Spinal cord (tissue), 10 donors: ENCODE data around the gene DYRK3. TPM values are rescaled to one million over a fixed set of nuclear protein-coding genes. Genes with fewer than 3 reads are reported as not detected.
"Not testable (repeated sequence)": the region's sequence is repeated elsewhere in the genome, so short reads cannot be mapped to it uniquely, and the experiment has no call there.

Experiments used
- DNase-seq, 6 donors: peaks; one replicate each; pipeline versions ENCODE4 v3.0.0 to v3.0.0-alpha.2; 2013 to 2015; ENCODE audit warnings: low spot score in 6 of 6, low read depth in 4 of 6
- H3K27ac ChIP-seq: one replicate; pipeline ENCODE4 v1.5.1; 2013; ENCODE audit warnings: low read depth, low read length, control low read depth
- H3K27me3 ChIP-seq: one replicate; pipeline ENCODE4 v1.6.1; 2013; ENCODE audit warnings: low read length; ENCODE audit not compliant: control insufficient read depth, insufficient read depth
- H3K36me3 ChIP-seq: one replicate; pipeline ENCODE4 v1.6.1; 2013; ENCODE audit warnings: low read length; ENCODE audit not compliant: control insufficient read depth, insufficient read depth
- H3K4me1 ChIP-seq: one replicate; pipeline ENCODE4 v1.6.1; 2013; ENCODE audit warnings: low read length; ENCODE audit not compliant: control insufficient read depth, insufficient read depth
- H3K4me3 ChIP-seq: one replicate; pipeline ENCODE4 v1.5.1; 2013; ENCODE audit warnings: low read depth, low read length, control low read depth
- H3K9me3 ChIP-seq: one replicate; pipeline ENCODE4 v1.6.1; 2013; ENCODE audit warnings: low read length; ENCODE audit not compliant: control insufficient read depth, insufficient read depth
- WGBS: methylation state at CpG from one replicate; pipeline ENCODE4 v1.1.5; 2013; ENCODE audit warnings: missing lambda C conversion rate; ENCODE audit not compliant: insufficient coverage; 5-methylcytosine and 5-hydroxymethylcytosine counted together
- polyA plus RNA-seq, 2 donors: library from polyadenylated mRNA; unstranded; fragments of 120-200 nt; gene quantifications; one replicate each; pipeline ENCODE4 v1.2.1, GENCODE V29; 2013; ENCODE audit not compliant: insufficient read length in 2 of 2
- total RNA-seq, 2 donors: library from RNA; depleted of rRNA in 1 of 2; stranded (reverse); fragments of 120-200 nt in 1 of 2; fragments of >200 nt in 1 of 2; gene quantifications; one replicate each; pipeline versions ENCODE4 v1.2.3 to v1.2.4, GENCODE V29; 2013 to 2014
- donor health status: healthy.

The DYRK3 gene
- total and polyA plus RNA-seq, 4 donors: 8.3 to 10.9 (median 9.9) TPM

DNA sequence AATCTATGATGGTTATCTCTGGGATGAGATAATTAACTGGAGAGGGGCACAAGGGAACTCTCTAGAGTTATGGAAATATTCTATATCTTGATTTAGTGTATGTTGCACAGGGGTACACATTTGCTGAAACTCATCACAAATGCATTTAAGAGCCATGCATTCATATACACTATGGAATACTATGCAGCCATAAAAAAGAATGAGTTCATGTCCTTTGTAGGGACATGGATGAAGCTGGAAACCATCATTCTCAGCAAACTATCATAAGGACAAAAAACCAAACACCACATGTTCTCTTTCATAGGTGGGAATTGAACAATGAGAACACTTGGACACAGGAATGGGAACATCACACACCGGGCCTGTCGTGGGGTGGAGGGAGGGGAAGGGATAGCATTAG, 8.9 kb upstream of the DYRK3 start:
- no CpG with 5 or more reads among the region's 2 CpGs for WGBS
- H3K27me3 ChIP-seq: not testable (repeated sequence)

DNA sequence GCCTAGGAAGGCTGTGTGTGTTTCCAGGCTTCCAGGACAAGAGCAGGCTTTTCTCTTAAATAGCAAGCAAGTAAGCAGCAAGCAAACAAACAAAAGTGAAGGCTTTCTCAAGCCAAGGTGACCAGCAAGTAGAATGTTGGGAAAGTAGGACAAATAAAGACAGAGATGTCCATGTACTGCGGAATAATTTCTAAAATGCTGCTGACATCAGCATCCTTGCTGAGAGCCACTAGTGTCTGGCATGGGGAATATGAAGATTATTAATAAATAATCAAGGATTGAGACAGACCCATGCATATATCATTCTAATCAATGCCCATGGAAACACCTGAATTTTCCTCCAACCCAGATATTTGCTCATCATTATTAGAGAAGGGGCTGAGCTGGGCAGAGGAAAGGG, 6.4 kb upstream of the DYRK3 start:
- Histone ChIP-seq H3K9me3 (no peaks in the 10 kb centered on the region), H3K4me3 (no peak overlapping the region), H3K36me3 (no peaks in the 10 kb centered on the region), H3K4me1 (peaks cover 5% of the 10 kb centered on the region), H3K27ac (no peak overlapping the region), H3K27me3 (no peaks in the 10 kb centered on the region)
- DNase-seq: no peak
- no CpG with 5 or more reads among the region's 1 CpG for WGBS

More for the DNA sequence above, 8.9 kb upstream of the DYRK3 start:
- not testable (repeated sequence) for H3K4me1 ChIP-seq, H3K9me3 ChIP-seq, H3K4me3 ChIP-seq, H3K36me3 ChIP-seq, DNase-seq, H3K27ac ChIP-seq

DNA sequence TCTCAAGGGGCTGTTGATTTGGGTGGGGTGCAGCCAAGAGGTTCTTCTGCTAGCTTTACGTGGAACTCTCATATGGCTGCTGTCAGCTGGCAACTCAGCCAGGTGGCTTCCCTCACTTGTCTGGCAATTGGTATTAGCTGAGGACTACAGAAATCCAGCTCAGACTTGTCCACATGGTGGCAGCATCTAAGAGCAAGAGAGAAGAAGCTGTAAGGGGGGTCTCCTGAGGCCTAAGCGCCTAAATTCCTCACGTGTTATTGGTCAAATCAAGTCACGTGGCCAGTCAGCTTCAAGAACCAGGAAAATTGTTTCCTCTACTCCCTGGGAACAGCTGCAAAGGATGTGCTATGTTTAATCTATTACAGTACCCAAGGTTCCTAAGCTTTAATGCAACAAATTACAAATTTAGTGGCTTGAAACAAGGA, 4.2 kb upstream of the DYRK3 start:
- Histone ChIP-seq H3K27me3 (no peaks in the 10 kb centered on the region), H3K4me3 (no peak overlapping the region), H3K27ac (no peak overlapping the region), H3K4me1 (peaks cover 16% of the 10 kb centered on the region), H3K9me3 (no peaks in the 10 kb centered on the region), H3K36me3 (no peaks in the 10 kb centered on the region)
- DNase-seq: peak in 3 of 6 donors; percentile 45 to 93 (median 75)
- 56% methylated on average over 3 of the region's 4 CpGs for WGBS

DNA sequence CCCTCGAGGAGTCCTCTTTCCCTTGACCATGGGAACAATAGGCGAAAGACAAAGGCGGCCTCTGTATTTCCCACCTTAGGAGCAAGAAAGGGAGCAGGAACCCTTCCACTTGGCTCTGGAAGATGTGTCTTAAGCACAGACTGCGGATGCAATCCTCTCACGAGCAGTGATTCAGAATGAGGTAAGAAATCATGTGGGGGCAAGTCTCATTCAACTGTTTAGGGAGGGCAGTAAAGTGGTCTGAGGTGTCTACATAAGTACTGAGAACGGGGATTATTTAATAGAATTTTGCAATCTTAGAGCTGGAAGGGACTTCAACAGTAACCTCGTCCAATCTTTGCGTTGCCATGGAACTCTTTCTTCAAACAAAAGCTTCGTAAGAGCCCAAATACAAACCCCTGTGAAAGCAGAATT, 1.6 kb upstream of the DYRK3 start:
- DNase-seq: peak in 2 of 6 donors; percentile 26 to 27
- Histone ChIP-seq H3K36me3 (no peaks in the 10 kb centered on the region), H3K4me3 (no peak overlapping the region), H3K4me1 (peaks cover 16% of the 10 kb centered on the region), H3K9me3 (no peaks in the 10 kb centered on the region), H3K27ac (no peak overlapping the region), H3K27me3 (no peaks in the 10 kb centered on the region)
- WGBS: 14% methylated on average over 2 of the region's 9 CpGs

DNA sequence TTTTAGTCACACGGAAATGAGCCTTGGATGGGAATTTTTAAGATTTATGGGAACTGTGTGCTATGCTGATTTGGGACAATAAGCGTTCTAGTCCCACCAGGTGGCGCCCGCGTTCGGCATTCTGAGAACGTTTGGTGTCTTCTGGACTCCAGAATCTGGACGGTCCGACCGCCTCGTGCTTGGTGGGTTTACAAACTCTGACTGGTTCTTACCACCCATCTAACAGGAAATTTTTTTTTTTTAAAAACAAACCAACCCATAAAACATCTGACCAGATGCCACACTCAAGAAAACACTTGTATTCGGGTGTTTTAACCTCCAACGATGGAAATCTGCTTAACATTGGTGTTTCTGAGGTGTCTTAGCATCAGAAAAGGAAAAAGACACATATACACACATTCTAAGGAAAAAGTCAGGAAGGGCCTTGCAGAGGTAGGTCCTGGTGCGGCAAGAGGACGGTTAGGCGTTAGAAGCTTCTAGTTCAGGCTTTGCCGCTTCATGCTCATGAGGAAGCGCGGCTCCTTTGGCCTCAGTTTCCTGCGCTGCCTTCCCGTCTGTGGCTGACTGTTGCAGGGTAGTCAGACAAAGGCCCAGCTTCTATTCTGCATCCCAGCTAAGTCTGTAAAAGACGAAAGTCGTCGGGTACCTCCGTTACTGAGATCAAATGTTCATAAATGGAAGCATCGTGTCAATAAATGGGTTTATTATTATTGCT, 814 bp upstream of the DYRK3 start:
- Histone ChIP-seq H3K27ac (peak overlapping the region; percentile 73), H3K4me1 (peaks cover 16% of the 10 kb centered on the region), H3K9me3 (no peaks in the 10 kb centered on the region), H3K36me3 (peaks cover 4% of the 10 kb centered on the region), H3K4me3 (peak overlapping the region; percentile 59), H3K27me3 (no peaks in the 10 kb centered on the region)
- peak in 5 of 6 donors; percentile 82 to 97 (median 88) for DNase-seq
- WGBS: 6% methylated on average over 20 of the region's 26 CpGs

DNA sequence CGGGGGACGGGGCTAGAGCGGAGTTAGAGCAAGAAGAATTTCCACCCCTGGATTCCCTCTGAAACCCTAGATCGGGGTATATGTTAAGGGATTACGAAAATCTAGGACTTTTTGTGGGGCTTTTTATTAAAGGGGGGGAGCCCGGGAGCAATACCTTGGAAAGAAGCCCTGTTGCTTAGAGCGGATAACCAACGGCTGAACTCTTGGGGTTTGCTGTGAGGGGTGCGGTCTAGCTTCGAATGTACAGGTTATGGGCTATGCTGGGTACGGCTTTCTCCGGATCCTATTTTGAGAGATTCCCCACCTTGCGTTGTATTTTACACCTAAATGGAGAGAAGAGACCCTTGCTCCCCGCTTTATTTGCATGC, 626 bp downstream of the DYRK3 start:
- peak overlapping the region; percentile 10 for H3K27ac ChIP-seq
- 2% methylated on average over 9 of the region's 14 CpGs for WGBS

DNA sequence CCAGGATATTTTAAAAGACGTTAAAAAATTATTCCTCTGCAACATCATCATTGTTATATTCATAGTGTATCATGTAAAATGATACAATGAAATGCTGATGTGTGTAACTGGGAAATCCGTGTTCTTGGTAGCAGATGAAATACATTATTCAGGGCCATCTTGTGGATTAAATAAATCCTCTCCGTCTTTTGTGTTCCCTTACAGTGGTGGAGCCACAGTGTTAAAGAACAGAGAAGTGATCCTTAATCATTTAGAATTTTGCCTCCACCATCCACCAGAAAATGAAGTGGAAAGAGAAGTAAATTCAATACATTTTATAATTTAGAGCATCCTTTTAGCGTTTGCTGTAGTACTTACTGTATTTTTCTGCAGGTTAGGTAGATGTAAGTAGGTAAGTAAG, 1.3 kb downstream of the DYRK3 start:
- no peaks in the 10 kb centered on the region for H3K9me3 ChIP-seq
- peak overlapping the region; percentile 10 for H3K4me3 ChIP-seq
- peaks cover 16% of the 10 kb centered on the region for H3K4me1 ChIP-seq
- no peak overlapping the region for H3K27ac ChIP-seq
- WGBS: no CpG with 5 or more reads among the region's 4 CpGs
- peaks cover 8% of the 10 kb centered on the region for H3K36me3 ChIP-seq
- DNase-seq: peak in 2 of 6 donors; percentile 18 to 69
- no peaks in the 10 kb centered on the region for H3K27me3 ChIP-seq

More for the DNA sequence above, 626 bp downstream of the DYRK3 start:
- H3K9me3 ChIP-seq: no peaks in the 10 kb centered on the region
- peaks cover 8% of the 10 kb centered on the region for H3K36me3 ChIP-seq
- DNase-seq: no peak
- no peaks in the 10 kb centered on the region for H3K27me3 ChIP-seq
- H3K4me1 ChIP-seq: peaks cover 16% of the 10 kb centered on the region
- peak overlapping the region; percentile 59 for H3K4me3 ChIP-seq

DNA sequence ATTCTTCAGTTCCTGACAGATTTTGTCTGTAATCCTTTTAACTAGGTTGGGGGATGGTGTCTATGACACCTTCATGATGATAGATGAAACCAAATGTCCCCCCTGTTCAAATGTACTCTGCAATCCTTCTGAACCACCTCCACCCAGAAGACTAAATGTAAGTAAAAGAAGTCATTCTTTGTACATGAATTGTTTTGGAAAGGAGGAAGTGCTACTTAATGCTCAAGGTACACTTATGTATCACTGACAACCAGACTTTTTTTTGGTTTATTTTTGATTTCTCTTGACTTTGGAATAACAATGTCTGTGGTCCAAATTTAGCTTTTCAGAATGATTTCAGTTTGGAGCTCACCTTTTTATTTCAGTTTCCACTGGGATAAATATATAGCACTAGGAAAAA, 2.3 kb downstream of the DYRK3 start:
- Histone ChIP-seq H3K36me3 (peaks cover 8% of the 10 kb centered on the region), H3K4me1 (peaks cover 16% of the 10 kb centered on the region), H3K9me3 (no peaks in the 10 kb centered on the region), H3K4me3 (no peak overlapping the region), H3K27ac (no peak overlapping the region), H3K27me3 (no peaks in the 10 kb centered on the region)
- no peak for DNase-seq

DNA sequence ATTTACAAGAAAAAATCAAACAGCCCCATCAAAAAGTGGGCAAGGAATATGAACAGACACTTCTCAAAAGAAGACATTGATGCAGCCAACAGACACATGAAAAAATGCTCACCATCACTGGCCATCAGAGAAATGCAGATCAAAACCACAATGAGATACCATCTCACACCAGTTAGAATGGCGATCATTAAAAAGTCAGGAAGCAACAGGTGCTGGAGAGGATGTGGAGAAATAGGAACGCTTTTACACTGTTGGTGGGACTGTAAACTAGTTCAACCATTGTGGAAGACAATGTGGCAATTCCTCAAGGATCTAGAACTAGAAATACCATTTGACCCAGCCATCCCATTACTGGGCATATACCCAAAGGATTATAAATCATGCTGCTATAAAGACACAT, 6.7 kb downstream of the DYRK3 start:
- not testable (repeated sequence) for H3K4me3 ChIP-seq, H3K9me3 ChIP-seq, H3K27ac ChIP-seq, DNase-seq, H3K27me3 ChIP-seq, H3K4me1 ChIP-seq, H3K36me3 ChIP-seq
- WGBS: no CpG with 5 or more reads among the region's 2 CpGs

DNA sequence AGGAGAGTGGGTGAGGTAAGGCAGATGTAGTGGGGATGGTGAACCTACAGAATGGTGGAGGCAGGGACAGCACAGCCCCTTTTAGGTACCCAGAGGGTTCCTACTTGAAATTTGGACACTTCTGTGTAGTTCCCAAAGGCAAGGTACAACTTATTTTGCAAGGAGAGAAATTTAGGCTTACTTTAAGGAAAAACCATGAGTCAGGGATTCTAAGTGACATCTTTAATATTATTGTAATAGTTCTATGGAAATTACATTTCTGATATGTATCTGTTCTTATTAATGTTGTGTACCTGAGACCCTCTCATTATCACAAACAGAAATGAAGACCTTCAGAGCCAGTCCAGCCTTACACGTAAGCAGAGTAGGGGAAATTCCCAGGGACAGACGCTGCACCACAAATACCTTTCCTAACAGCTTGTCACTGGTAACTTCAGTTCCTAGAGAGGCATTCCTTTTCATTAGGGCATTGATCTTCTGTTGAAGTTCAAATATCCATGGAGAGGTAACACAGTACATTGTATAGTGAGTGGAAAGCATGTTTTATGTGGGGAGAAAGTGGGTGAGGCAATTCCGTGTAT, 7.9 kb downstream of the DYRK3 start:
- no peak for DNase-seq
- 69% methylated on average over 1 of the region's 3 CpGs for WGBS
- Histone ChIP-seq H3K4me3 (no peak overlapping the region), H3K9me3 (no peaks in the 10 kb centered on the region), H3K27ac (no peak overlapping the region), H3K4me1 (no peaks in the 10 kb centered on the region), H3K27me3 (no peaks in the 10 kb centered on the region), H3K36me3 (peaks cover 10% of the 10 kb centered on the region)
